CD14-positive monocyte (primary cell): ENCODE results near the gene ASTN2. TPM values are rescaled to one million over a fixed set of nuclear protein-coding genes. Genes with fewer than 3 reads are reported as not detected.

Source experiments
- DNase-seq, 3 donors: peaks; one replicate each; pipeline ENCODE4 v3.0.0-alpha.2; 2011 to 2022
- H2AFZ ChIP-seq: 2 replicates; pipeline ENCODE4 v1.6.0; 2012; ENCODE audit warnings: mild to moderate bottlenecking, low read depth, low read length, inconsistent platforms; ENCODE audit not compliant: insufficient read depth, poor library complexity, severe bottlenecking
- H3K27ac ChIP-seq, 2 donors: 1 replicate in 1 of 2; 2 replicates in 1 of 2; pipeline ENCODE4 v1.5.1; 2012 to 2013; ENCODE audit warnings: low read length in 2 of 2, control low read depth in 1 of 2, inconsistent platforms in 1 of 2, low read depth in 1 of 2, mild to moderate bottlenecking in 1 of 2
- H3K27me3 ChIP-seq, 2 donors: one replicate each; pipeline versions ENCODE4 v1.6.0 to v1.6.1; 2011 to 2013; ENCODE audit warnings: low read length in 2 of 2; ENCODE audit not compliant: control insufficient read depth in 2 of 2, insufficient read depth in 2 of 2
- H3K36me3 ChIP-seq, 2 donors: replicated peaks in 1 of 2; 1 replicate in 1 of 2; 2 replicates in 1 of 2; pipeline versions ENCODE4 v1.5.1 to v1.6.1; 2012 to 2013; ENCODE audit warnings: low read length in 2 of 2, control low read depth in 1 of 2, inconsistent platforms in 1 of 2, mild to moderate bottlenecking in 1 of 2; ENCODE audit not compliant: insufficient read depth in 2 of 2, control insufficient read depth in 1 of 2
- H3K4me1 ChIP-seq, 2 donors: 1 replicate in 1 of 2; 2 replicates in 1 of 2; pipeline versions ENCODE4 v1.5.1 to v1.6.1; 2012 to 2013; ENCODE audit warnings: low read length in 2 of 2, control low read depth in 1 of 2, inconsistent platforms in 1 of 2, mild to moderate bottlenecking in 1 of 2, moderate library complexity in 1 of 2; ENCODE audit not compliant: insufficient read depth in 2 of 2, control insufficient read depth in 1 of 2
- H3K4me2 ChIP-seq: replicated peaks from 2 replicates; pipeline ENCODE3; 2012; ENCODE audit warnings: low read length, moderate library complexity, mild to moderate bottlenecking; ENCODE audit not compliant: poor library complexity, severe bottlenecking; ENCODE audit errors: extremely low read depth
- H3K4me3 ChIP-seq, 3 experiments: fragments of 200-600 bp in 1 of 3; sonication (generic) in 1 of 3; replicated peaks in 1 of 3; 1 replicate in 2 of 3; 2 replicates in 1 of 3; pipeline ENCODE4 v1.5.1; 2011 to 2013; ENCODE audit warnings: low read length in 3 of 3, mild to moderate bottlenecking in 3 of 3, control low read depth in 2 of 3, low read depth in 2 of 3, inconsistent platforms in 1 of 3, moderate library complexity in 1 of 3
- H3K79me2 ChIP-seq: 2 replicates; pipeline ENCODE4 v1.6.0; 2012; ENCODE audit warnings: mild to moderate bottlenecking, control low read depth, inconsistent platforms, low read length, moderate library complexity; ENCODE audit not compliant: insufficient read depth
- H3K9ac ChIP-seq: 2 replicates; pipeline ENCODE4 v1.6.0; 2017; ENCODE audit warnings: low read length, mild to moderate bottlenecking; ENCODE audit not compliant: insufficient read depth, poor library complexity, severe bottlenecking
- H3K9me3 ChIP-seq, 2 donors: replicated peaks in 1 of 2; 1 replicate in 1 of 2; 2 replicates in 1 of 2; pipeline versions ENCODE4 v1.5.1 to v1.6.1; 2012 to 2013; ENCODE audit warnings: low read length in 2 of 2, control low read depth in 1 of 2; ENCODE audit not compliant: control insufficient read depth in 1 of 2, insufficient read depth in 1 of 2
- H4K20me1 ChIP-seq: 2 replicates; pipeline ENCODE4 v1.6.0; 2012; ENCODE audit warnings: mild to moderate bottlenecking, low read length, control low read depth, moderate library complexity; ENCODE audit not compliant: insufficient read depth
- H3K27ac Mint-ChIP-seq, 7 donors: one replicate each; pipeline ENCODE4 v1.8.0; 2020; ENCODE audit warnings: mild to moderate bottlenecking in 7 of 7, mixed read lengths in 7 of 7, moderate library complexity in 6 of 7, inconsistent platforms in 2 of 7
- H3K27me3 Mint-ChIP-seq, 3 donors: one replicate each; pipeline ENCODE4 v1.8.0; 2021 to 2022; ENCODE audit warnings: low read depth in 3 of 3, mild to moderate bottlenecking in 3 of 3, mixed read lengths in 3 of 3, moderate library complexity in 3 of 3, inconsistent platforms in 1 of 3
- H3K36me3 Mint-ChIP-seq, 2 donors: one replicate each; pipeline ENCODE4 v1.8.0; 2020; ENCODE audit warnings: mixed read lengths in 2 of 2, inconsistent platforms in 1 of 2, mild to moderate bottlenecking in 1 of 2
- H3K4me1 Mint-ChIP-seq: one replicate; pipeline ENCODE4 v1.8.0; 2020; ENCODE audit warnings: mild to moderate bottlenecking, mixed read lengths
- H3K4me3 Mint-ChIP-seq, 2 donors: one replicate each; pipeline ENCODE4 v1.8.0; 2020; ENCODE audit warnings: mild to moderate bottlenecking in 2 of 2, mixed read lengths in 2 of 2, moderate library complexity in 1 of 2
- H3K9me3 Mint-ChIP-seq, 7 donors: one replicate each; pipeline ENCODE4 v1.8.0; 2020 to 2022; ENCODE audit warnings: mixed read lengths in 7 of 7, mild to moderate bottlenecking in 6 of 7, moderate library complexity in 6 of 7, inconsistent platforms in 2 of 7
- CTCF ChIP-seq: fragments of 200-600 bp; IDR thresholded peaks from one replicate; pipeline ENCODE4 v1.8.0; 2022; ENCODE audit warnings: antibody characterized with exemption, mild to moderate bottlenecking
- WGBS: methylation state at CpG from one replicate; pipeline ENCODE4 v1.1.5; 2013; ENCODE audit warnings: missing lambda C conversion rate; ENCODE audit not compliant: insufficient coverage; 5-methylcytosine and 5-hydroxymethylcytosine counted together
- intact Hi-C, 2 donors: fragments of 100-400 bp; cut with micrococcal nuclease; formaldehyde crosslinking; loops; one replicate each; pipeline versions ENCODE4 v1.15.0 to v1.15.1; 2023
- polyA plus RNA-seq, 3 donors: library from polyadenylated mRNA; depleted of rRNA in 1 of 3; unstranded in 2 of 3; stranded (reverse) in 1 of 3; fragments of 300-500 nt in 2 of 3; fragments of >200 nt in 1 of 3; fragmentation: Illumina TruSeq in 2 of 3; gene quantifications; 1 replicate in 2 of 3; 2 replicates in 1 of 3; pipeline ENCODE4 v1.2.3, GENCODE V29; 2012 to 2021

Gene ASTN2
- polyA plus RNA-seq, 3 donors = not detected

- Mint-ChIP-seq H3K27ac (no peak overlapping the region), H3K9me3 (peaks cover 0 to 2% (median 0%) of the 10 kb centered on the region in 7 donors), H3K27me3 (peaks cover 2 to 9% (median 8%) of the 10 kb centered on the region in 3 donors), H3K36me3 (no peaks in the 10 kb centered on the region), H3K4me1 (no peaks in the 10 kb centered on the region), H3K4me3 (no peak overlapping the region)
- intact Hi-C loops = no loop called here
- no peak overlapping the region for H3K27ac ChIP-seq
- DNase-seq = no peak
- no peaks in the 10 kb centered on the region for H4K20me1 ChIP-seq
- no peaks in the 10 kb centered on the region for H3K36me3 ChIP-seq
- TF ChIP-seq CTCF = no peak
- no peaks in the 10 kb centered on the region for H3K79me2 ChIP-seq
- H3K4me3 ChIP-seq = no peak overlapping the region
- no peak overlapping the region for H3K9ac ChIP-seq
- no peaks in the 10 kb centered on the region for H3K27me3 ChIP-seq
- no peaks in the 10 kb centered on the region for H3K9me3 ChIP-seq
- no peak overlapping the region for H3K4me2 ChIP-seq
- no peak overlapping the region for H2AFZ ChIP-seq
- H3K4me1 ChIP-seq = no peaks in the 10 kb centered on the region
Observed at GRCh38 chr9:117075636-117076035, 339.2 kb downstream of the ASTN2 start.

GRCh38 chr9:117074784-117075520, 339.9 kb downstream of the ASTN2 start:
- no peak overlapping the region for H2AFZ ChIP-seq
- H3K4me1 ChIP-seq = no peaks in the 10 kb centered on the region
- H3K9me3 ChIP-seq = no peaks in the 10 kb centered on the region
- peaks cover 1 to 8% (median 6%) of the 10 kb centered on the region in 3 donors for H3K27me3 Mint-ChIP-seq
- H3K36me3 ChIP-seq = no peaks in the 10 kb centered on the region
- H3K4me1 Mint-ChIP-seq = no peaks in the 10 kb centered on the region
- no peak for TF ChIP-seq CTCF
- H3K9ac ChIP-seq = no peak overlapping the region
- no peak overlapping the region for H3K4me2 ChIP-seq
- 44% methylated on average over 2 of the region's 7 CpGs for WGBS
- no peaks in the 10 kb centered on the region for H4K20me1 ChIP-seq
- intact Hi-C loops = no loop called here
- H3K27ac ChIP-seq = no peak overlapping the region
- peaks cover 0 to 2% (median 0%) of the 10 kb centered on the region in 7 donors for H3K9me3 Mint-ChIP-seq
- H3K36me3 Mint-ChIP-seq = no peaks in the 10 kb centered on the region
- H3K4me3 Mint-ChIP-seq = no peak overlapping the region
- no peaks in the 10 kb centered on the region for H3K27me3 ChIP-seq
- no peak overlapping the region for H3K27ac Mint-ChIP-seq
- H3K4me3 ChIP-seq = no peak overlapping the region
- DNase-seq = no peak
- H3K79me2 ChIP-seq = no peaks in the 10 kb centered on the region
